SJCRH30 (cell line): ENCODE data around the gene THSD1. TPM values are rescaled to one million over a fixed set of nuclear protein-coding genes. Genes with fewer than 3 reads are reported as not detected.

Experiments used
- DNase-seq, 2 experiments: peaks; one replicate each; pipeline ENCODE4 v3.0.0-alpha.2; 2015 to 2020
- H3K27ac ChIP-seq: fragments of 250-450 bp; sonication (Bioruptor Pico); 2 replicates; pipeline ENCODE4 v1.5.1; 2020; ENCODE audit warnings: mild to moderate bottlenecking, moderate library complexity
- H3K27me3 ChIP-seq: fragments of 250-450 bp; sonication (Bioruptor Pico); 2 replicates; pipeline ENCODE4 v1.5.1; 2020; ENCODE audit warnings: mild to moderate bottlenecking, moderate library complexity
- H3K36me3 ChIP-seq: fragments of 250-450 bp; sonication (Bioruptor Pico); 2 replicates; pipeline ENCODE4 v1.5.1; 2020; ENCODE audit warnings: mild to moderate bottlenecking, moderate library complexity
- H3K4me1 ChIP-seq: fragments of 250-450 bp; sonication (Bioruptor Pico); 2 replicates; pipeline ENCODE4 v1.5.1; 2020; ENCODE audit warnings: mild to moderate bottlenecking, moderate library complexity
- H3K4me3 ChIP-seq: fragments of 250-450 bp; sonication (Bioruptor Pico); 2 replicates; pipeline ENCODE4 v1.5.1; 2020; ENCODE audit warnings: mild to moderate bottlenecking, moderate library complexity
- H3K9me3 ChIP-seq: fragments of 250-450 bp; sonication (Bioruptor Pico); replicated peaks from 2 replicates; pipeline ENCODE4 v1.5.1; 2020; ENCODE audit warnings: mild to moderate bottlenecking, moderate library complexity
- total RNA-seq: library from RNA; depleted of rRNA; stranded (reverse); fragments of >200 nt; shearing (Covaris generic); gene quantifications from 2 replicates; pipeline ENCODE4 v1.2.3, GENCODE V29; 2014; rRNA removed

The THSD1 gene, protein sequence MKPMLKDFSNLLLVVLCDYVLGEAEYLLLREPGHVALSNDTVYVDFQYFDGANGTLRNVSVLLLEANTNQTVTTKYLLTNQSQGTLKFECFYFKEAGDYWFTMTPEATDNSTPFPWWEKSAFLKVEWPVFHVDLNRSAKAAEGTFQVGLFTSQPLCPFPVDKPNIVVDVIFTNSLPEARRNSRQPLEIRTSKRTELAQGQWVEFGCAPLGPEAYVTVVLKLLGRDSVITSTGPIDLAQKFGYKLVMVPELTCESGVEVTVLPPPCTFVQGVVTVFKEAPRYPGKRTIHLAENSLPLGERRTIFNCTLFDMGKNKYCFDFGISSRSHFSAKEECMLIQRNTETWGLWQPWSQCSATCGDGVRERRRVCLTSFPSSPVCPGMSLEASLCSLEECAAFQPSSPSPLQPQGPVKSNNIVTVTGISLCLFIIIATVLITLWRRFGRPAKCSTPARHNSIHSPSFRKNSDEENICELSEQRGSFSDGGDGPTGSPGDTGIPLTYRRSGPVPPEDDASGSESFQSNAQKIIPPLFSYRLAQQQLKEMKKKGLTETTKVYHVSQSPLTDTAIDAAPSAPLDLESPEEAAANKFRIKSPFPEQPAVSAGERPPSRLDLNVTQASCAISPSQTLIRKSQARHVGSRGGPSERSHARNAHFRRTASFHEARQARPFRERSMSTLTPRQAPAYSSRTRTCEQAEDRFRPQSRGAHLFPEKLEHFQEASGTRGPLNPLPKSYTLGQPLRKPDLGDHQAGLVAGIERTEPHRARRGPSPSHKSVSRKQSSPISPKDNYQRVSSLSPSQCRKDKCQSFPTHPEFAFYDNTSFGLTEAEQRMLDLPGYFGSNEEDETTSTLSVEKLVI
- 9.9 and 12.2 TPM in 2 replicates for total RNA-seq

DNA sequence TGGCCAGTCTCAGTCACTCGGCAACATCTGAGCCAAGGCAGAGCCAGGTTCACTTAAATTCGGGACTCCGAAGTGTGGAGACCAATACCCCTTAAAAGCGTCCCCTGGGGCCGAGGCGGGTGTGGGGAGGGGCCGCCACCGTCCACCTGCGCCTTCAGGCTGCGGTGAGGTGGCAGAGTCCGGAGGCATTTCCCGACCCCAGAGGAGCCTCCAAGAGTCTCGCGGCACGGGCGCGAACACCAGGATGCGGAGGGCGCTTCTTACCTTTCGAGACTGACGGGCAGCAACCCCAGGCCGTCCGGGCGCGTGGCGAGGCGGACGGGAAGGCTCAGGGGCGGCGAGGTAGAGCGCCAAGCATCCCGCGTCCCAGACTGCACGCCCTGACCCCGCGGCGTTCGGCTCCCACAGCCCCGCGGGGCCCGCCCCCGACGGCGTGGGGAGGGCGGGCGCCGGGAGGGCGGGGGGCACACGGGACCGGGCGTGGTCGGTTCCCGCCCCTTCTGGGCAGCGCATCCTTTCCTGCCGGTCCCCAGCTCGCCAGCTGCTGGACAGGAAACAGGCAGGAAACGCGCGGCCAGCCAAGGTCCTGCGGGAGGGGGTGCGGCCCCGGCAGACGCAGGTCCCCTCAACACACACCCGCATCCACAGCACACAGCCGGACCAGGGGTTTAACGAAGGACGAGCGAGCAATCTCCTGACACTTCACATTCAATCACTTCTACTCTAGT lies at the start of gene THSD1:
THSD1 (minus strand) TSS at position 406 of the 728 bp plus-strand sequence. CDS start 3,572 bp downstream, outside the sequence.
- Histone ChIP-seq H3K4me3 (peak within 1 kb of the TSS; percentile 71), H3K36me3 (no peaks in the 10 kb centered on the region), H3K4me1 (peaks cover 9% of the 10 kb centered on the region), H3K27ac (peak within 1 kb of the TSS; percentile 6; the same call in 1 of the 2 replicates), H3K27me3 (no peaks in the 10 kb centered on the region), H3K9me3 (no peaks in the 10 kb centered on the region)
- DNase-seq, result peak; percentile 75 to 80

- Histone ChIP-seq H3K9me3 (no peaks in the 10 kb centered on the region), H3K27me3 (no peaks in the 10 kb centered on the region), H3K36me3 (peaks cover 36% of the 10 kb centered on the region), H3K4me3 (peak overlapping the region; percentile 69), H3K4me1 (peaks cover 4% of the 10 kb centered on the region), H3K27ac (peak overlapping the region; percentile 59)
- DNase-seq, result peak; percentile 85 to 90
Measured at GRCh38 chr13:52455677-52456041, 49.7 kb upstream of the THSD1 start.

DNA sequence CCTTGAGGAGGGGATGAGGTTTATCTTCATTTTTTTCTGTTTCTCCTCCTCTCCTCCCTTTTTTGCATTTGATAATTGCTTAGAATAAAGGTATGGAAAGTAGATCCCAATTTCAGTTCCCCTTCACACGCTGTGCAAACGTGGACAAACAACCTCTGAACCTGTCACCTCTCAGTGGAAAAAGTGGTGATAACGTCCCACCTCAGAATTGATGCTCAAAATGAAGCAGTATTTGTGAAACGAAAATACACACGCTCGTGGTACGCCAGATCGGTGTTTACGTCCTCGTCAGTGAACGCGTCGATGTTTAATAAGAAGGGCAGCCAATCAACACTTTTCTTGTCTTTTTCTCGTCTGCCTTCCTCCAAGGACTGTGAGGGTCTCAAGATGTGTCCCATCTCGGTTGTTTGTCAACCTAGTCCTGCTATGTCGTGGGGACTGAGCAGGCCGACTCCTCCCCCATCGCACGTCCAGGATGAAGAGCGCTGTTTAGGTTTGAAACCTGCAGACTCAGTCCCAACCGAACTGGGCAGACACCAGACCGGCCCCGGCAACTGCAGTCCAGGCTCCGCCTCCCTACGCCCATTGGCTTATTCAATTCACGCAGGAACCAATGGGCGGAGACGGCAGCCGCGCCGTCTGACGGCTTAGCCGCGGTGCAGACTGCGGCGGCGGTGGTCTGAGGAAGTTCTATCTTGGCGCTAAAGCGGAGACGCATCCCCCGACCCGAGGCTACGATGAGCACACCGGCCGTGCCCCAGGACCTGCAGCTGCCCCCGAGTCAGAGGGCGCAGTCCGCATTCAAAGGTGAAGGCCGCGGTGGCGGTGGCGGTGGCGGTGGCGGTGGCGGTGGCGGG lies 49.1 kb upstream of the THSD1 start, which contains the start of gene CKAP2:
CKAP2 (plus strand) TSS at position 659 of the 857 bp plus-strand sequence; CDS start at position 738, 79 bp downstream.
- Histone ChIP-seq H3K9me3 (no peaks in the 10 kb centered on the region), H3K27ac (peak within 1 kb of the TSS; percentile 59), H3K27me3 (no peaks in the 10 kb centered on the region), H3K4me1 (peaks cover 4% of the 10 kb centered on the region), H3K4me3 (peak within 1 kb of the TSS; percentile 69), H3K36me3 (peaks cover 32% of the 10 kb centered on the region)
- peak; percentile 95 to 96 for DNase-seq

- DNase-seq, result peak in 1 of 2 experiments; percentile 38
- H3K36me3 ChIP-seq, result peaks cover 26% of the 10 kb centered on the region
- H3K9me3 ChIP-seq, result no peaks in the 10 kb centered on the region
- H3K4me1 ChIP-seq, result peaks cover 4% of the 10 kb centered on the region
- no peaks in the 10 kb centered on the region for H3K27me3 ChIP-seq
- peak overlapping the region; percentile 69 for H3K4me3 ChIP-seq
- H3K27ac ChIP-seq, result peak overlapping the region; percentile 59; the same call in 1 of the 2 replicates
Measured at GRCh38 chr13:52454459-52454819, 48.5 kb upstream of the THSD1 start.

- peaks cover 18% of the 10 kb centered on the region for H3K4me1 ChIP-seq
- no peaks in the 10 kb centered on the region for H3K27me3 ChIP-seq
- H3K36me3 ChIP-seq, result peaks cover 12% of the 10 kb centered on the region
- H3K27ac ChIP-seq, result no peak overlapping the region
- H3K9me3 ChIP-seq, result no peaks in the 10 kb centered on the region
- DNase-seq, result no peak
- H3K4me3 ChIP-seq, result no peak overlapping the region
Measured at GRCh38 chr13:52452470-52452869, 46.5 kb upstream of the THSD1 start.

GRCh38 chr13:52451135-52451804 lies 45.3 kb upstream of the THSD1 start:
- H3K4me1 ChIP-seq, result peaks cover 17% of the 10 kb centered on the region
- H3K36me3 ChIP-seq, result peaks cover under 1% of the 10 kb centered on the region
- DNase-seq, result no peak
- H3K4me3 ChIP-seq, result no peak overlapping the region
- H3K9me3 ChIP-seq, result no peaks in the 10 kb centered on the region
- no peak overlapping the region for H3K27ac ChIP-seq
- H3K27me3 ChIP-seq, result no peaks in the 10 kb centered on the region

GRCh38 chr13:52450793-52451116 lies 44.8 kb upstream of the THSD1 start:
- no peak overlapping the region; the same call in 1 of the 2 replicates for H3K4me3 ChIP-seq

GRCh38 chr13:52450012-52450792 lies 44.2 kb upstream of the THSD1 start, which contains the start of gene VPS36:
Gene VPS36, minus strand, starts transcription at chr13:52450634. Its CDS starts 40 bp downstream, at chr13:52450594.
- Histone ChIP-seq H3K9me3 (no peaks in the 10 kb centered on the region), H3K4me1 (peaks cover 17% of the 10 kb centered on the region), H3K4me3 (peak within 1 kb of the TSS; percentile 70), H3K27me3 (no peaks in the 10 kb centered on the region), H3K27ac (peak within 1 kb of the TSS; percentile 76), H3K36me3 (no peaks in the 10 kb centered on the region)
- DNase-seq, result peak; percentile 89 to 96

More at GRCh38 chr13:52450793-52451116, 44.8 kb upstream of the THSD1 start:
- no peaks in the 10 kb centered on the region for H3K27me3 ChIP-seq
- no peaks in the 10 kb centered on the region for H3K9me3 ChIP-seq
- no peaks in the 10 kb centered on the region for H3K36me3 ChIP-seq
- no peak for DNase-seq
- no peak overlapping the region for H3K27ac ChIP-seq
- H3K4me1 ChIP-seq, result peaks cover 17% of the 10 kb centered on the region

DNA sequence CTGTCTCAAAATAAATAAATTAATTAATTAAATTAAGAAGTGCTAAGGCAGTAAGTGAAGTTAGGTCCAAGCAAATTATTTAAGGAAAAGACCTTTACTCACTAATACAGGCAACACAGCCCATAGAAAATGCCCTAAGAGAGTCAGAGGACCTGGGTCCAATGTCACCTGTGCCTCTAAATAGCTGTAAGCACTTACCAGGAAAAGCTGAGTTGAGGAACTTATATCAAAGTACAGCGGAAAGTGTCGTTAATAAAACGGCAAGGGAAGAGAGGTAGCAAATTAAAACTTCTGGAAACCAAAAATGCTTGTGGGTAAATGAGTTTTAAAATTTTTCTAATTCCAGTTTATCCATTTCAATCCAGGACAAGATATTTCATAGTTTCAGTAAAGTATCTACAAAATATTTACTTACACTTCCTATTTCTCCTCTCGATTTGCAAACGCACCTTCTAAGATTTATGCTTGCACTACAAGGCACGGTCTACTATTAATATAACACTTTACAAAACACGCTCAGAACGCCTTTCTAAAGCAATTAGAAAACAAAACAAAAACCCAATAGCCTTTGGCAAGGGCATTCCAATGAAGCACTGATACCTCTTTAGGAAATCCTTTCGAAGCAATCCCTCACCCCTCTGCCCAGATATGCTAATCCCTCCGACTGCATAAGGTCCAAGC lies 43.5 kb upstream of the THSD1 start:
- H3K4me1 ChIP-seq, result peaks cover 17% of the 10 kb centered on the region
- peak overlapping the region; percentile 76 for H3K27ac ChIP-seq
- no peaks in the 10 kb centered on the region for H3K36me3 ChIP-seq
- H3K4me3 ChIP-seq, result peak overlapping the region; percentile 70
- peak in 1 of 2 experiments; percentile 22 for DNase-seq
- H3K9me3 ChIP-seq, result no peaks in the 10 kb centered on the region
- H3K27me3 ChIP-seq, result no peaks in the 10 kb centered on the region

DNA sequence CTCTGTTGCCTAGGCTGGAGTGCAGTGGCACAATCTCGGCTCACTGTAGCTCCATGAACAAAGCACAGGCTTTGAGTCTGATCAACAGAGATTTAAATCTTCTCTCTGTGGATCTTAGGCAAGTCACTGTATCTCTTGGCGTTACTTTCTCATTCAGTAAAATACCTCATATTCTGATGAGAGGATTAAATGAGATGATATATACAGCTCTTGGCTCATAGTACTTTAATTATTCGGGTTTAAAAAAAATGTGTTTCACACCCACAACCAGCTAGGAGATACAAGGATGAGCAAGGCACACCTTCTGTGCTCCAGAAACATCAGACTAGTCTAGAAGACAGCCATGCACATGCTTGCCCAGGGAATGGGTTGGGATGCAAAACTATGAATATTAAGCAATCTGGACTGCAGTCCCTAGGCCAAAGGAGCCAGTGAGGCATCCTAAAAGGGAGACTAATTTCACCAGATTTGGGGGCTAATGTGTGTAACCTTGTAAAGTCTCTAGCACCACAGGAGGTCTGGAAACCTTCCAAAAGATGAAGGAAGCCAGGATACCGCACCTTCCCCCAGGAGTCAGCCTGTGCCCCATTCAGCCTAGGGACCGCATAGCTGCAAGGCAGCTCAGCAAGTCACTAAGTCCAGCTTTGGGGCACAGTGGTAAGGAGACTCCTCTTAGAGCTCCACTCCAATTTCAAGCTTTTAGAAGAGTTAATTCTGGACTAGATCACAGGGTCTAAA lies 42.0 kb upstream of the THSD1 start:
- Histone ChIP-seq H3K27me3 (no peaks in the 10 kb centered on the region), H3K4me1 (peaks cover 17% of the 10 kb centered on the region), H3K27ac (peak overlapping the region; percentile 41), H3K4me3 (no peak overlapping the region), H3K9me3 (no peaks in the 10 kb centered on the region), H3K36me3 (no peaks in the 10 kb centered on the region; the same call in 1 of the 2 replicates)
- DNase-seq, result peak; percentile 71 to 84

DNA sequence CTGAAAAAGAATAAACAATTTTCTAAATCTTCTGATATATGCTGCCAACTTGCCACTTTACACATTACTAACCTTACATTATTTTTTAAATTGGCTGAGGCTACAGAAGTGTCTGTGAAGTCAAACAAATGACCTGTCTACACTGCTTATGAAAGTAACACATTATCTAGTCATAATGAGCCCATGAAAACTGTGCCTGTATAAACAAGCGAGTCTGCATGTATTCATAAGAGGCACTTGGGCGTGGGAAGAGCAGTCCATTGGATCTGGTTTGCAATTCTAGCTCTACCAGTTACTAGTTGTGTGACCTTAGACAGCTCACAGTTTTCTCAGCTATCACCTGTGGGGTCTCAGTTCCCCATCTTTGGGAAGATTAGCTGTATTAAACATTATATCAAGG lies 41.4 kb upstream of the THSD1 start:
- H3K4me1 ChIP-seq, result peaks cover 17% of the 10 kb centered on the region
- peak in 1 of 2 experiments; percentile 11 for DNase-seq
- H3K27me3 ChIP-seq, result no peaks in the 10 kb centered on the region
- H3K9me3 ChIP-seq, result no peaks in the 10 kb centered on the region
- H3K27ac ChIP-seq, result no peak overlapping the region
- H3K36me3 ChIP-seq, result no peaks in the 10 kb centered on the region; the same call in none of the 2 replicates
- no peak overlapping the region for H3K4me3 ChIP-seq

GRCh38 chr13:52446265-52446664 lies 40.3 kb upstream of the THSD1 start:
- H3K36me3 ChIP-seq, result peaks cover 4% of the 10 kb centered on the region
- H3K27me3 ChIP-seq, result no peaks in the 10 kb centered on the region
- H3K9me3 ChIP-seq, result no peaks in the 10 kb centered on the region
- H3K4me3 ChIP-seq, result no peak overlapping the region
- H3K4me1 ChIP-seq, result peaks cover 17% of the 10 kb centered on the region
- no peak for DNase-seq
- H3K27ac ChIP-seq, result no peak overlapping the region
